Thoracic aorta (tissue), 2 donors: Measurements from ENCODE around the gene ASB15. TPM values are rescaled to one million over a fixed set of nuclear protein-coding genes. Genes with fewer than 3 reads are reported as not detected.

Experiments used
- ATAC-seq: fragments of 150-250 bp; one replicate; pipeline ENCODE4 v1.8.0; 2017; ENCODE audit warnings: low read depth; ENCODE audit not compliant: insufficient number of reproducible peaks, low FRiP score
- DNase-seq: peaks from one replicate; pipeline ENCODE4 v3.0.0-alpha.2; 2020; ENCODE audit warnings: low spot score
- H3K27ac ChIP-seq, 2 donors: fragments of 200-600 bp; sonication (generic); 1 replicate in 1 of 2; 2 replicates in 1 of 2; pipeline ENCODE4 v1.5.1; 2016; ENCODE audit warnings: mild to moderate bottlenecking in 2 of 2, moderate library complexity in 2 of 2
- H3K27me3 ChIP-seq: fragments of 200-600 bp; sonication (generic); replicated peaks from 2 replicates; pipeline ENCODE4 v1.6.0; 2016; ENCODE audit warnings: mild to moderate bottlenecking; ENCODE audit not compliant: insufficient read depth
- H3K36me3 ChIP-seq: fragments of 200-600 bp; sonication (generic); one replicate; pipeline ENCODE4 v1.5.1; 2016
- H3K4me1 ChIP-seq, 2 donors: fragments of 200-600 bp; sonication (generic); 1 replicate in 1 of 2; 2 replicates in 1 of 2; pipeline versions ENCODE4 v1.5.1 to v1.6.0; 2016; ENCODE audit warnings: low read depth in 2 of 2, mild to moderate bottlenecking in 1 of 2; ENCODE audit not compliant: control insufficient read depth in 1 of 2
- H3K4me3 ChIP-seq: fragments of 200-600 bp; sonication (generic); 2 replicates; pipeline ENCODE4 v1.5.1; 2016; ENCODE audit warnings: mild to moderate bottlenecking
- H3K9me3 ChIP-seq: fragments of 200-600 bp; sonication (generic); 2 replicates; pipeline ENCODE4 v1.5.1; 2016
- total RNA-seq, 2 donors: library from RNA; depleted of rRNA; stranded (reverse); fragments of >200 nt; gene quantifications; one replicate each; pipeline versions ENCODE4 v1.1.0 to v1.2.3, GENCODE V29; 2016
- TF ChIP-seq, protein P1 (sequence below): fragments of 200-600 bp; sonication (generic); IDR thresholded peaks from one replicate; pipeline ENCODE4 v1.5.1; 2019; ENCODE audit warnings: antibody characterized with exemption

The ASB15 gene
- total RNA-seq, 2 donors from 2014 or later, result not detected

DNA sequence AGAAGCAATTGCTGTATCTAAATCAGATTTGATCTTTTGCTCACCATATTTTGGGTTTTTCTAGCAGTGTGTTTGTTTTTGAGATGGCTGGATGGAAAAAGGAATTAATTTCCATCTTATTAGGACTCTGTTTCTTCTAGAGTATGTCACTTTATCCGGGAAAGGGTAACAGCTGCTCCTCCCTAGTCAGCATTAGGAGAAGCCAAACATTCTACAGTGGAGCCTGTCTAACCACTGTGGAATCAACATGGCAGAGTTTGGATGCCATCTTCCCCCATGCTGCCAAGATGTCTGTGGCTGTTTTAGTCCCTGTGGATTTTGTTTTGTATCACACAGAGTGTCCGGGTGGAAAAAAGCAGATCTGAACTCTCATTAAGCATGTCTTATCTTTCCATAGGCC lies 38.0 kb downstream of the ASB15 start:
- Histone ChIP-seq H3K9me3 (no peaks in the 10 kb centered on the region), H3K4me3 (no peak overlapping the region), H3K27ac (no peak overlapping the region), H3K36me3 (no peaks in the 10 kb centered on the region), H3K4me1 (peaks cover 0 to 14% of the 10 kb centered on the region in 2 donors), H3K27me3 (no peaks in the 10 kb centered on the region)
- DNase-seq (no peak), ATAC-seq (no peak)
- TF ChIP-seq, protein P1, sequence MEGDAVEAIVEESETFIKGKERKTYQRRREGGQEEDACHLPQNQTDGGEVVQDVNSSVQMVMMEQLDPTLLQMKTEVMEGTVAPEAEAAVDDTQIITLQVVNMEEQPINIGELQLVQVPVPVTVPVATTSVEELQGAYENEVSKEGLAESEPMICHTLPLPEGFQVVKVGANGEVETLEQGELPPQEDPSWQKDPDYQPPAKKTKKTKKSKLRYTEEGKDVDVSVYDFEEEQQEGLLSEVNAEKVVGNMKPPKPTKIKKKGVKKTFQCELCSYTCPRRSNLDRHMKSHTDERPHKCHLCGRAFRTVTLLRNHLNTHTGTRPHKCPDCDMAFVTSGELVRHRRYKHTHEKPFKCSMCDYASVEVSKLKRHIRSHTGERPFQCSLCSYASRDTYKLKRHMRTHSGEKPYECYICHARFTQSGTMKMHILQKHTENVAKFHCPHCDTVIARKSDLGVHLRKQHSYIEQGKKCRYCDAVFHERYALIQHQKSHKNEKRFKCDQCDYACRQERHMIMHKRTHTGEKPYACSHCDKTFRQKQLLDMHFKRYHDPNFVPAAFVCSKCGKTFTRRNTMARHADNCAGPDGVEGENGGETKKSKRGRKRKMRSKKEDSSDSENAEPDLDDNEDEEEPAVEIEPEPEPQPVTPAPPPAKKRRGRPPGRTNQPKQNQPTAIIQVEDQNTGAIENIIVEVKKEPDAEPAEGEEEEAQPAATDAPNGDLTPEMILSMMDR, result no peak

- Histone ChIP-seq H3K4me1 (peaks cover under 1 to 22% of the 10 kb centered on the region in 2 donors), H3K27me3 (no peaks in the 10 kb centered on the region), H3K27ac (no peak overlapping the region), H3K36me3 (no peaks in the 10 kb centered on the region), H3K9me3 (no peaks in the 10 kb centered on the region), H3K4me3 (no peak overlapping the region)
- TF ChIP-seq, protein P1, result no peak
- no peak for ATAC-seq
- DNase-seq, result no peak
Observed at GRCh38 chr7:123640583-123640982, 39.0 kb downstream of the ASB15 start.

DNA sequence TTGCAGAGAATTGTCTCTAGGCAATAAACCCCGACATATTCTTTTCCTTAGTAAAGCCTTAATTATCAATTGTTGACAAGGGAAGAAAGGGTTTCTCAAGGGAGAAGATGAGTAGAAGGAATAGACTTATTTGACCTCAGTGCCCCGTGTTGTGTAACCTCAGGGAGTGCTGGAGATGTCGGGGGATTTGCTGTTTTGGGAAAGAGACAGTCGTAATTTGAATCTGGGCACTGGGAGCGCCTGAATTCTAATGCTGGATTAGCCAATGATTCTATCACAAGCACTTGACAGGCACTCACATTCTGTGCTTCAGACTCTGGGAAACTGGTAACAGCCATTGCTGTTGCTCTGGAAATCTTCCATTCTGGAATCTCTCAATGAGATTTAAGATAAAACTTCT lies 40.3 kb downstream of the ASB15 start:
- no peaks in the 10 kb centered on the region for H3K27me3 ChIP-seq
- TF ChIP-seq, protein P1, result no peak
- peaks cover 3 to 28% of the 10 kb centered on the region in 2 donors for H3K4me1 ChIP-seq
- H3K27ac ChIP-seq, result no peak overlapping the region
- no peaks in the 10 kb centered on the region for H3K36me3 ChIP-seq
- no peak overlapping the region for H3K4me3 ChIP-seq
- H3K9me3 ChIP-seq, result no peaks in the 10 kb centered on the region
- DNase-seq, result no peak
- no peak for ATAC-seq

GRCh38 chr7:123643495-123644441 lies 42.1 kb downstream of the ASB15 start:
- TF ChIP-seq, protein P1, result no peak
- Histone ChIP-seq H3K4me3 (peak overlapping the region; percentile 57), H3K36me3 (no peaks in the 10 kb centered on the region), H3K9me3 (no peaks in the 10 kb centered on the region), H3K4me1 (peaks cover 3 to 28% of the 10 kb centered on the region in 2 donors), H3K27ac (peak overlapping the region in 1 of 2 donors; percentile 13), H3K27me3 (no peaks in the 10 kb centered on the region)
- DNase-seq (no peak), ATAC-seq (no peak)

DNA sequence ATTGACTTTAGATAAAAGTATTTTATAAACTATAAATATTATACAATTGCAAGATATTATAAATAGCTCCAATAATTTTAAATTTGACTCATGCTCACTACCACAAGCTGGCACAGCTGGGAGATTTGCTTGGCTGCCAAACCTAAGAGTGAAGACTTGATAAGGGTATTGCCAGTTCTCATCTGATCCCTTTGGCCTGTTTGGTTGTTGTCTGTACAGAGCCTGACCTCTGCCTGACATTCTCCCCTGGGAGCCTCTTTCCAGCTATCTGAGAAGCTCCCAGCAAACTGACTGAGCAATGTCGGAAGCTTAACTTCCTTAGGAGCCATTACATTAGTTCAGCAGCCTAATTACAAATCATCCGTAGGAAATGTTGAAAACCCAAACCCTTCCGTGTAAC lies 43.9 kb downstream of the ASB15 start:
- H3K27ac ChIP-seq, result no peak overlapping the region
- DNase-seq (no peak), ATAC-seq (no peak)
- TF ChIP-seq, protein P1, result no peak
- no peaks in the 10 kb centered on the region for H3K27me3 ChIP-seq
- no peaks in the 10 kb centered on the region for H3K36me3 ChIP-seq
- H3K9me3 ChIP-seq, result no peaks in the 10 kb centered on the region
- no peak overlapping the region for H3K4me3 ChIP-seq
- peaks cover 3 to 28% of the 10 kb centered on the region in 2 donors for H3K4me1 ChIP-seq
